ENCODE data around the gene JDP2.

Gene JDP2

GRCh38 chr14:75491376-75491978 is 63.7 kb downstream of the JDP2 start:
- Mint-ChIP-seq H3K4me3 (no peak overlapping the region), H3K36me3 (no peaks in the 10 kb centered on the region), H3K9me3 (ENCODE audit: low read depth) (no peaks in the 10 kb centered on the region), H3K27me3 (no peaks in the 10 kb centered on the region), H3K27ac (no peak overlapping the region), H3K4me1 (ENCODE audit: low read depth) (peaks cover 33% of the 10 kb centered on the region)

GRCh38 chr14:75492832-75493591 is 65.2 kb downstream of the JDP2 start:
- H3K27me3 Mint-ChIP-seq = no peaks in the 10 kb centered on the region
- H3K27ac Mint-ChIP-seq = peak overlapping the region; percentile 55
- peak overlapping the region; percentile 2 for H3K4me3 Mint-ChIP-seq
- no peaks in the 10 kb centered on the region for H3K36me3 Mint-ChIP-seq
- no peaks in the 10 kb centered on the region for H3K9me3 Mint-ChIP-seq (ENCODE audit: low read depth)
- H3K4me1 Mint-ChIP-seq (ENCODE audit: low read depth) = peaks cover 36% of the 10 kb centered on the region

- no peaks in the 10 kb centered on the region for H3K27me3 Mint-ChIP-seq
- no peaks in the 10 kb centered on the region for H3K36me3 Mint-ChIP-seq
- H3K4me3 Mint-ChIP-seq = no peak overlapping the region
- no peak overlapping the region for H3K27ac Mint-ChIP-seq
- H3K4me1 Mint-ChIP-seq (ENCODE audit: low read depth) = peaks cover 34% of the 10 kb centered on the region
- no peaks in the 10 kb centered on the region for H3K9me3 Mint-ChIP-seq (ENCODE audit: low read depth)
Measured at GRCh38 chr14:75493592-75494087, 65.8 kb downstream of the JDP2 start.

GRCh38 chr14:75494896-75495295 is 67.1 kb downstream of the JDP2 start:
- H3K27me3 Mint-ChIP-seq = no peaks in the 10 kb centered on the region
- H3K9me3 Mint-ChIP-seq (ENCODE audit: low read depth) = no peaks in the 10 kb centered on the region
- no peak overlapping the region for H3K4me3 Mint-ChIP-seq
- no peaks in the 10 kb centered on the region for H3K36me3 Mint-ChIP-seq
- H3K4me1 Mint-ChIP-seq (ENCODE audit: low read depth) = peaks cover 30% of the 10 kb centered on the region
- no peak overlapping the region for H3K27ac Mint-ChIP-seq

GRCh38 chr14:75495399-75495798 is 67.6 kb downstream of the JDP2 start:
- H3K4me3 Mint-ChIP-seq = no peak overlapping the region
- H3K36me3 Mint-ChIP-seq = no peaks in the 10 kb centered on the region
- no peaks in the 10 kb centered on the region for H3K9me3 Mint-ChIP-seq (ENCODE audit: low read depth)
- peaks cover 30% of the 10 kb centered on the region for H3K4me1 Mint-ChIP-seq (ENCODE audit: low read depth)
- no peak overlapping the region for H3K27ac Mint-ChIP-seq
- no peaks in the 10 kb centered on the region for H3K27me3 Mint-ChIP-seq

- Mint-ChIP-seq H3K4me1 (ENCODE audit: low read depth) (peaks cover 30% of the 10 kb centered on the region), H3K27ac (no peak overlapping the region), H3K27me3 (no peaks in the 10 kb centered on the region), H3K9me3 (ENCODE audit: low read depth) (no peaks in the 10 kb centered on the region), H3K4me3 (no peak overlapping the region), H3K36me3 (no peaks in the 10 kb centered on the region)
Measured at GRCh38 chr14:75495882-75496281, 68.1 kb downstream of the JDP2 start.

GRCh38 chr14:75496755-75497154 is 68.9 kb downstream of the JDP2 start:
- Mint-ChIP-seq H3K4me3 (no peak overlapping the region), H3K4me1 (ENCODE audit: low read depth) (peaks cover 30% of the 10 kb centered on the region), H3K27ac (peak overlapping the region; percentile 69)

GRCh38 chr14:75497191-75497590 is 69.4 kb downstream of the JDP2 start:
- Mint-ChIP-seq H3K27ac (peak overlapping the region; percentile 69), H3K4me3 (peak overlapping the region; percentile 22), H3K27me3 (no peaks in the 10 kb centered on the region), H3K9me3 (ENCODE audit: low read depth) (no peaks in the 10 kb centered on the region), H3K36me3 (no peaks in the 10 kb centered on the region), H3K4me1 (ENCODE audit: low read depth) (peaks cover 30% of the 10 kb centered on the region)

More at GRCh38 chr14:75496755-75497154, 68.9 kb downstream of the JDP2 start:
- no peaks in the 10 kb centered on the region for H3K27me3 Mint-ChIP-seq
- H3K9me3 Mint-ChIP-seq (ENCODE audit: low read depth) = no peaks in the 10 kb centered on the region
- no peaks in the 10 kb centered on the region for H3K36me3 Mint-ChIP-seq

GRCh38 chr14:75497701-75498100 is 69.9 kb downstream of the JDP2 start:
- no peaks in the 10 kb centered on the region for H3K27me3 Mint-ChIP-seq
- no peaks in the 10 kb centered on the region for H3K9me3 Mint-ChIP-seq (ENCODE audit: low read depth)
- H3K36me3 Mint-ChIP-seq = no peaks in the 10 kb centered on the region
- H3K27ac Mint-ChIP-seq = peak overlapping the region; percentile 69
- peak overlapping the region; percentile 22 for H3K4me3 Mint-ChIP-seq
- H3K4me1 Mint-ChIP-seq (ENCODE audit: low read depth) = peaks cover 29% of the 10 kb centered on the region

GRCh38 chr14:75499084-75499875 is 71.5 kb downstream of the JDP2 start:
- no peak overlapping the region for H3K4me3 Mint-ChIP-seq
- H3K27me3 Mint-ChIP-seq = no peaks in the 10 kb centered on the region
- H3K27ac Mint-ChIP-seq = peak overlapping the region; percentile 22
- H3K4me1 Mint-ChIP-seq (ENCODE audit: low read depth) = peaks cover 18% of the 10 kb centered on the region
- H3K9me3 Mint-ChIP-seq (ENCODE audit: low read depth) = no peaks in the 10 kb centered on the region
- H3K36me3 Mint-ChIP-seq = no peaks in the 10 kb centered on the region

GRCh38 chr14:75501080-75501479 is 73.3 kb downstream of the JDP2 start:
- H3K36me3 Mint-ChIP-seq = no peaks in the 10 kb centered on the region
- H3K27me3 Mint-ChIP-seq = no peaks in the 10 kb centered on the region
- H3K4me1 Mint-ChIP-seq (ENCODE audit: low read depth) = peaks cover 13% of the 10 kb centered on the region
- no peaks in the 10 kb centered on the region for H3K9me3 Mint-ChIP-seq (ENCODE audit: low read depth)
- no peak overlapping the region for H3K4me3 Mint-ChIP-seq
- H3K27ac Mint-ChIP-seq = no peak overlapping the region

- Mint-ChIP-seq H3K27ac (no peak overlapping the region), H3K4me1 (ENCODE audit: low read depth) (peaks cover 8% of the 10 kb centered on the region), H3K9me3 (ENCODE audit: low read depth) (peaks cover 7% of the 10 kb centered on the region), H3K36me3 (peaks cover 3% of the 10 kb centered on the region), H3K27me3 (no peaks in the 10 kb centered on the region), H3K4me3 (no peak overlapping the region)
Measured at GRCh38 chr14:75504411-75504810, 76.6 kb downstream of the JDP2 start.

GRCh38 chr14:75506930-75507329 is 79.1 kb downstream of the JDP2 start:
- no peak overlapping the region for H3K4me3 Mint-ChIP-seq
- H3K9me3 Mint-ChIP-seq (ENCODE audit: low read depth) = peaks cover 15% of the 10 kb centered on the region
- peaks cover 6% of the 10 kb centered on the region for H3K36me3 Mint-ChIP-seq
- peaks cover 21% of the 10 kb centered on the region for H3K4me1 Mint-ChIP-seq (ENCODE audit: low read depth)
- no peak overlapping the region for H3K27ac Mint-ChIP-seq
- H3K27me3 Mint-ChIP-seq = no peaks in the 10 kb centered on the region

- Mint-ChIP-seq H3K36me3 (peaks cover 6% of the 10 kb centered on the region), H3K4me3 (peak overlapping the region; percentile 2), H3K27ac (peak overlapping the region; percentile 89), H3K9me3 (ENCODE audit: low read depth) (peaks cover 20% of the 10 kb centered on the region), H3K4me1 (ENCODE audit: low read depth) (peaks cover 31% of the 10 kb centered on the region), H3K27me3 (no peaks in the 10 kb centered on the region)
Measured at GRCh38 chr14:75510547-75510946, 82.7 kb downstream of the JDP2 start.

GRCh38 chr14:75511201-75511600 is 83.4 kb downstream of the JDP2 start:
- H3K27me3 Mint-ChIP-seq = no peaks in the 10 kb centered on the region
- H3K9me3 Mint-ChIP-seq (ENCODE audit: low read depth) = peaks cover 20% of the 10 kb centered on the region
- no peak overlapping the region for H3K4me3 Mint-ChIP-seq
- peak overlapping the region; percentile 89 for H3K27ac Mint-ChIP-seq
- peaks cover 37% of the 10 kb centered on the region for H3K4me1 Mint-ChIP-seq (ENCODE audit: low read depth)
- peaks cover 6% of the 10 kb centered on the region for H3K36me3 Mint-ChIP-seq

All from activated naive CD8-positive, alpha-beta T cell (primary cell).